DOHH2 (cell line): Measurements from ENCODE around the gene SNRPA.

Experiments
- H3F3A ChIP-seq: fragments of 200-600 bp; sonication (generic), shearing (Covaris generic); 2 replicates; pipeline ENCODE4 v1.6.0; 2016; ENCODE audit warnings: antibody characterized with exemption, mild to moderate bottlenecking; ENCODE audit not compliant: control insufficient read depth, insufficient read depth
- H3K27ac ChIP-seq: fragments of 200-600 bp; sonication (generic); 2 replicates; pipeline ENCODE4 v1.5.1; 2014; ENCODE audit warnings: low read depth, mild to moderate bottlenecking, low read length, moderate library complexity
- H3K27me3 ChIP-seq: fragments of 200-600 bp; sonication (generic); 2 replicates; pipeline ENCODE4 v1.6.1; 2014; ENCODE audit warnings: mild to moderate bottlenecking, low read length, mixed read lengths; ENCODE audit not compliant: control insufficient read depth
- H3K36me3 ChIP-seq: fragments of 200-600 bp; sonication (generic); 2 replicates; pipeline ENCODE4 v1.6.1; 2014; ENCODE audit warnings: mild to moderate bottlenecking, low read length, moderate library complexity, mixed read lengths; ENCODE audit not compliant: control insufficient read depth
- H3K4me1 ChIP-seq: fragments of 200-600 bp; sonication (generic); 2 replicates; pipeline ENCODE4 v1.6.1; 2014; ENCODE audit warnings: mild to moderate bottlenecking, low read length, mixed read lengths; ENCODE audit not compliant: control insufficient read depth
- H3K4me2 ChIP-seq: fragments of 200-600 bp; sonication (generic); 2 replicates; pipeline ENCODE4 v1.6.0; 2014; ENCODE audit warnings: mild to moderate bottlenecking, low read length, moderate library complexity
- H3K4me3 ChIP-seq: fragments of 200-600 bp; sonication (generic); 2 replicates; pipeline ENCODE4 v1.5.1; 2014; ENCODE audit warnings: mild to moderate bottlenecking, low read length, mixed read lengths
- H3K79me2 ChIP-seq: fragments of 200-600 bp; sonication (generic); 2 replicates; pipeline ENCODE4 v1.6.1; 2014; ENCODE audit warnings: mild to moderate bottlenecking, low read length, mixed read lengths; ENCODE audit not compliant: control insufficient read depth
- H3K9me2 ChIP-seq: fragments of 200-600 bp; sonication (generic); replicated peaks from 2 replicates; pipeline ENCODE4 v1.6.1; 2014; ENCODE audit warnings: mild to moderate bottlenecking, low read length, mixed read lengths; ENCODE audit not compliant: control insufficient read depth
- H3K9me3 ChIP-seq: fragments of 200-600 bp; sonication (generic); 2 replicates; pipeline ENCODE4 v1.6.1; 2014; ENCODE audit warnings: antibody characterized with exemption, low read length, mixed read lengths; ENCODE audit not compliant: control insufficient read depth, insufficient read depth
- H4K20me1 ChIP-seq: fragments of 200-600 bp; sonication (generic); 2 replicates; pipeline ENCODE4 v1.6.0; 2014; ENCODE audit warnings: low read depth, mild to moderate bottlenecking, antibody characterized with exemption, low read length, moderate library complexity; ENCODE audit not compliant: control insufficient read depth, insufficient read depth
- EZH2phosphoT487 ChIP-seq: fragments of 200-600 bp; sonication (generic); IDR thresholded peaks from 2 replicates; pipeline ENCODE4 v1.6.1; 2017; ENCODE audit warnings: borderline replicate concordance, mild to moderate bottlenecking, antibody characterized with exemption, low read length, moderate library complexity, mixed read lengths
- TF ChIP-seq, protein P1 (sequence below): fragments of 200-600 bp; sonication (generic); IDR thresholded peaks from one replicate; pipeline ENCODE4 v1.5.1; 2014; ENCODE audit warnings: antibody characterized with exemption, mild to moderate bottlenecking, low read depth, low read length; ENCODE audit not compliant: poor library complexity, severe bottlenecking

Gene SNRPA

DNA sequence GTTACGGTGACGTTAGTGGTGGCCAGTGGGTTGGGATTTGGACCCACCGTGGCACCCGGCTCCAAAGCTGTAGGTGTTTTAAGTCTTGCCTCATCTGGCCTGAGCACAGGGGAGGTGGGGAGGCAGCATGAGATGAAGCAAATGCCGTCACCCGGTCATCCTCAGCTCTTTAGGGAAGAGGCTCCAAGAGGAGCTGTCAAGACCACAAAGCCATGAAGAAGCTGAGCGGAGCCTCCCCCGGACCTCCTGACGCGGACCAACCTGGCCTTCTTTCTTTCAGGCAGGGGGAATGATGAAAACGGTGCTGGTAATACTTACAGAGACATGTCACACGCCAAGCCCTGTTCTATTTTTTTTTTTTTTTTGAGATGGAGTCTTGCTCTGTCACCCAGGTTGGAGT is 8.1 kb upstream of the SNRPA start:
- H4K20me1 ChIP-seq, result no peaks in the 10 kb centered on the region
- no peaks in the 10 kb centered on the region for H3K27me3 ChIP-seq
- no peak overlapping the region for H3K27ac ChIP-seq
- peaks cover 2% of the 10 kb centered on the region for H3K4me1 ChIP-seq
- H3K36me3 ChIP-seq, result no peaks in the 10 kb centered on the region
- no peak overlapping the region for H3K4me3 ChIP-seq
- H3F3A ChIP-seq, result no peaks in the 10 kb centered on the region
- H3K4me2 ChIP-seq, result no peak overlapping the region
- TF ChIP-seq EZH2phosphoT487, result no peak
- TF ChIP-seq, protein P1, sequence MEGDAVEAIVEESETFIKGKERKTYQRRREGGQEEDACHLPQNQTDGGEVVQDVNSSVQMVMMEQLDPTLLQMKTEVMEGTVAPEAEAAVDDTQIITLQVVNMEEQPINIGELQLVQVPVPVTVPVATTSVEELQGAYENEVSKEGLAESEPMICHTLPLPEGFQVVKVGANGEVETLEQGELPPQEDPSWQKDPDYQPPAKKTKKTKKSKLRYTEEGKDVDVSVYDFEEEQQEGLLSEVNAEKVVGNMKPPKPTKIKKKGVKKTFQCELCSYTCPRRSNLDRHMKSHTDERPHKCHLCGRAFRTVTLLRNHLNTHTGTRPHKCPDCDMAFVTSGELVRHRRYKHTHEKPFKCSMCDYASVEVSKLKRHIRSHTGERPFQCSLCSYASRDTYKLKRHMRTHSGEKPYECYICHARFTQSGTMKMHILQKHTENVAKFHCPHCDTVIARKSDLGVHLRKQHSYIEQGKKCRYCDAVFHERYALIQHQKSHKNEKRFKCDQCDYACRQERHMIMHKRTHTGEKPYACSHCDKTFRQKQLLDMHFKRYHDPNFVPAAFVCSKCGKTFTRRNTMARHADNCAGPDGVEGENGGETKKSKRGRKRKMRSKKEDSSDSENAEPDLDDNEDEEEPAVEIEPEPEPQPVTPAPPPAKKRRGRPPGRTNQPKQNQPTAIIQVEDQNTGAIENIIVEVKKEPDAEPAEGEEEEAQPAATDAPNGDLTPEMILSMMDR, result no peak
- H3K9me3 ChIP-seq, result no peaks in the 10 kb centered on the region
- H3K9me2 ChIP-seq, result no peaks in the 10 kb centered on the region
- H3K79me2 ChIP-seq, result peaks cover 2% of the 10 kb centered on the region; the same call in 1 of the 2 replicates

DNA sequence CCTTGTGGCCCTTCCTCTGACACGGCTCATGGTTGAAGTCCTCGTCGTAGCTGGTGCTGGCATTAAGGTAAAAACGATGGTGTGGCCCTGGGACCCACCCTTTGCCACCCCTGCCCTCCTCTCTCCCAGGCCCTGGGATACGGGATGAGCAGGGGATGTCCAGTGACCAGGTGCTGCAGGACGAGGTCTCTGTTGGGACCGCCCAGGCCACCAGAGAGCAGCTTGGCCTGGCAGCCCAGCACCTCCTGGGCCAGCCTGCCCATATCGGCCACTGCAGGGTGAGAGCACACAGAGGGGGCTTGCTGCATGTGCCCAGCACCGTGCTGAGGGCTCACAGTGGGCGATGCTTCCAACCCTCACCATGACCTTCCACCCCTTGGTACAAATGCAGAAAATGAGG is 7.1 kb upstream of the SNRPA start:
- H3K4me1 ChIP-seq, result peaks cover 12% of the 10 kb centered on the region
- TF ChIP-seq, protein P1, result no peak
- no peak for TF ChIP-seq EZH2phosphoT487

DNA sequence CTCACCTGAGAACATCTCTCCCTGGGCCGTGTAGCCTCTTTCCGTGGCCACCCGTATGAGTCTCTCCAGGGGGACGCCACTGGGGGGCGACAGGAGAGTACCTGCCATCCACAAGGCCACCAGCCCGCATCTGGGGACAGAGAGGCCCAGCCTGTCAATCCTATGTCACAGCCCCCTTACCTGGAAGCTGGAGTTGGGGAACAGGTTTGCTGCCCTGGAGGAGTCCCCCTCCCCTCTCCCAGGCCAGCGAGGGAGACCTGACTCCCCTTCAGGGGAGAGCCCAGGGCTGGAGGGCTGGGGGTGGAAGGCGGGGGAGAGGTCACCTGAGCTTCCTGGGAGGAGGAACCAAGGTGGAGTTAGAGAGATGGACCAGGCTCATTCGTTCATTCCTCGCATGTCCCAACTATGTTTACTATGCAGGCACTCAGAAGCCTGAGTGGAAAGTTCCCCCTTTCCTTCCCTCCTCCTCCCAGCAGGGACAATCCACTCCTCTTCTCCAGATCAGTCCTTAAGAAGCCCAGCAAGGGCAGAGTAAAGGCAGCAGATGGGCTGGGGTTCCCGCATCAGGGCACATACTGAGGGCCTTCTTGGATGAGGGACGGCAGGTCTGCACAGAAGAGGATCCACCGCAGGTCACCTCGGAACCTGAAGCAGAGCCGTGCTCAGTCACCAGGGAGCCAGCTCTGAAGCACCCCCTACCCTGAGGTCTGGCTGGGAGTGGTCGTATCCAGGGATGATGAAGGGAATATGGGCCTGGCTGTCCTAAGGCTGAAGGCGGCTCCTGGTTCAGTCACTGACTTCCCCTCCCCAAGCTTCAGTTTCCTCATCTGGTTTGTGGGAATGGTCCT is 6.2 kb upstream of the SNRPA start:
- no peaks in the 10 kb centered on the region for H3K9me3 ChIP-seq
- no peak overlapping the region for H3K27ac ChIP-seq
- no peaks in the 10 kb centered on the region for H4K20me1 ChIP-seq
- TF ChIP-seq EZH2phosphoT487, result no peak
- TF ChIP-seq, protein P1, result peak; percentile 49
- peaks cover 6% of the 10 kb centered on the region; the same call in 1 of the 2 replicates for H3K36me3 ChIP-seq
- H3K4me2 ChIP-seq, result no peak overlapping the region
- H3K9me2 ChIP-seq, result no peaks in the 10 kb centered on the region
- H3K27me3 ChIP-seq, result no peaks in the 10 kb centered on the region
- H3K79me2 ChIP-seq, result peaks cover 20% of the 10 kb centered on the region
- H3F3A ChIP-seq, result no peaks in the 10 kb centered on the region
- H3K4me1 ChIP-seq, result peaks cover 21% of the 10 kb centered on the region
- H3K4me3 ChIP-seq, result no peak overlapping the region

More for the DNA sequence above, 7.1 kb upstream of the SNRPA start:
- Histone ChIP-seq H3K4me3 (no peak overlapping the region), H3K27ac (no peak overlapping the region), H3K27me3 (no peaks in the 10 kb centered on the region), H3K9me2 (no peaks in the 10 kb centered on the region), H3K36me3 (no peaks in the 10 kb centered on the region), H4K20me1 (no peaks in the 10 kb centered on the region), H3K4me2 (no peak overlapping the region), H3F3A (no peaks in the 10 kb centered on the region), H3K9me3 (no peaks in the 10 kb centered on the region), H3K79me2 (peaks cover 11% of the 10 kb centered on the region)
